Measurements from ENCODE around the gene GRIK4.

DNA sequence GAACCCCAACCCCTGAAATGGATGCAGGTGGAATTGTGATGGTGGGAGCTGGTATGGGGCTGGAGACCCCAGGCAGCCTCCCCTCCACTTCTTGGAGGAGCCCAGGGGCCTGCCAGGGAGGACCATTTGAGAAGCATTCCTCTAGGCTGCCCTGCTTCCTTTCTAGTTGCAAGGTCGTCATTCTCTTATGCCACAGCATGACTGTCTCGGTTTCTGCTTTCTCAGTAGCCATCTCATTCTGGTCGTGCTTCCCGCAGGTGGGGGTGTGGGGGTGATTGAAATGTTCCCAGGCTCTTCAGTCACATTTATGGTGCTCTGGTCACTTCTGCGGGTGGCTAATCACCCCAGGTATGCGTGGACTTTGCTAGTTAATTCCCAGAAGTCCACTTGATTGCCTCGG is 288.7 kb downstream of the GRIK4 start:
- TF ChIP-seq, protein P1, sequence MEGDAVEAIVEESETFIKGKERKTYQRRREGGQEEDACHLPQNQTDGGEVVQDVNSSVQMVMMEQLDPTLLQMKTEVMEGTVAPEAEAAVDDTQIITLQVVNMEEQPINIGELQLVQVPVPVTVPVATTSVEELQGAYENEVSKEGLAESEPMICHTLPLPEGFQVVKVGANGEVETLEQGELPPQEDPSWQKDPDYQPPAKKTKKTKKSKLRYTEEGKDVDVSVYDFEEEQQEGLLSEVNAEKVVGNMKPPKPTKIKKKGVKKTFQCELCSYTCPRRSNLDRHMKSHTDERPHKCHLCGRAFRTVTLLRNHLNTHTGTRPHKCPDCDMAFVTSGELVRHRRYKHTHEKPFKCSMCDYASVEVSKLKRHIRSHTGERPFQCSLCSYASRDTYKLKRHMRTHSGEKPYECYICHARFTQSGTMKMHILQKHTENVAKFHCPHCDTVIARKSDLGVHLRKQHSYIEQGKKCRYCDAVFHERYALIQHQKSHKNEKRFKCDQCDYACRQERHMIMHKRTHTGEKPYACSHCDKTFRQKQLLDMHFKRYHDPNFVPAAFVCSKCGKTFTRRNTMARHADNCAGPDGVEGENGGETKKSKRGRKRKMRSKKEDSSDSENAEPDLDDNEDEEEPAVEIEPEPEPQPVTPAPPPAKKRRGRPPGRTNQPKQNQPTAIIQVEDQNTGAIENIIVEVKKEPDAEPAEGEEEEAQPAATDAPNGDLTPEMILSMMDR (conservative IDR thresholded peaks at IDR 0.05; ENCODE audit: low read length) = no peak
- TF ChIP-seq EZH2phosphoT487 (IDR thresholded peaks at IDR 0.05; ENCODE audit: borderline replicate concordance) = no peak
